AG10803 (cell line): ENCODE data around the gene USP6.
"Not testable (repeated sequence)": the region's sequence is repeated elsewhere in the genome, so short reads cannot be mapped to it uniquely, and the experiment has no call there.

Experiments used
- DNase-seq: peaks from one replicate; pipeline ENCODE4 v3.0.0; 2010; ENCODE audit warnings: low read depth
- H3K4me3 ChIP-seq: 2 replicates; pipeline ENCODE4 v1.5.1; 2011; ENCODE audit warnings: mild to moderate bottlenecking, low read length, control low read depth
- CTCF ChIP-seq: conservative IDR thresholded peaks from 2 replicates; pipeline ENCODE4 v1.5.1; 2011; ENCODE audit warnings: mild to moderate bottlenecking, low read length, control low read depth, inconsistent platforms

The USP6 gene

GRCh38 chr17:5131146-5131715, 15.4 kb downstream of the USP6 start:
- TF ChIP-seq CTCF, result no peak
- H3K4me3 ChIP-seq, result no peak overlapping the region

DNA sequence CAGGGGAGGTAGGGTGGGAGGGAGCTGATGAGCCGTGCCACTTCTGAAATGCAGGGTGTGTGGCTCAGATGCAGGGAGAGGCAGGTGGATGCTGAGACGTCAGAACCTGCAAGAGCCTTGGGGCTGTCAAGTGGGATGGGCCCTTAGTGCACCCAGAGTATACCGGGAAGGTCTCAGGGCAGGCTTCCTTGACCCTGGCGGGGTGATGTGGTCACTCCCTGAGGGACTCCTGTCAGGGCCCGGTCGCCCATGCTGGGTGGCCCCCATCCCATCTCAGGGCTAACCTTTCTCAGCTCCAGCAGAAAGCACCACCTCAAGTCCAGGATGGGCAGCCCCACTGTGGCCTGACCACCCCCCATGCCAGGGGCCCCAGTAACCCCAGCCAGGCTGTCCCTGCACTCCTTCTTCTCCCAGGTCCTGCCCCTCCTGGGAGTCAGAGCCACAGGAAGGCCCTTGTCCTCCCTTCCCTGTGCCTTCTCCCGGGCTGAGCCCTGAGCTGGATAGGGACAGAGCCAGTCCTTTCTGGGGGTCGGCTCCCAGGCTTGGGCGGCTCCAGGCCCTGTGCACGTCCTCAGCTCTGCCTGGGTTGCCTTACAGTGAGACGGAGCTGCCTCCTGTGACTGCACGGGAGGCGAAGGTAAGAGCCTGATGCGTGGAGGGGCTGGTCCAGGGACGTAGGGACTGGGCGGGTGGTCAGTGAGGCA, 16.1 kb downstream of the USP6 start:
- not testable (repeated sequence) for DNase-seq, H3K4me3 ChIP-seq

More at GRCh38 chr17:5131146-5131715, 15.4 kb downstream of the USP6 start:
- DNase-seq, result no peak

- not testable (repeated sequence) for H3K4me3 ChIP-seq, DNase-seq
These were observed 16.8 kb downstream of the USP6 start for GRCh38 chr17:5132503-5133225.

- DNase-seq, result no peak
- no peak for TF ChIP-seq CTCF
These were observed 17.5 kb downstream of the USP6 start for GRCh38 chr17:5133311-5133710.

DNA sequence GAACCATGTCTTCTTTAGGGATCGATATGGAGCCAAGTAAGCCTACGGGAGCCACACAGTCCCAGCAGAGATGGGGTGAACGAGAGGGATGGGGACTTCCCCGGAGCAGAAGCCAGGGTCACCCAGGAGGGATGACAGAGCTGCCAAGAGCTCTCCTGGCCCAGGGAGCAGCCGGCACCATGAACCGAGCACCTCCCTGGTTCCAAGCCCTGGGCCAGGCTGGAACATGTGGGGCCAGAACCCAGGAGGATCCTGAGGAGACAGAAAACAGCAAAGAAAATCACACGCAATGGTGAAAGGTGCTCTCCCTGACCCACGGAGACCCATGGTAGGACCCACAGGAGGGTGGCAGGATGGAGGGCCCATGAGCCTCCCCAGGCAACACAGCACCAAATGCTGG, 18.1 kb downstream of the USP6 start:
- DNase-seq, H3K4me3 ChIP-seq: not testable (repeated sequence)

More at GRCh38 chr17:5133311-5133710, 17.5 kb downstream of the USP6 start:
- H3K4me3 ChIP-seq, result no peak overlapping the region

- H3K4me3 ChIP-seq, DNase-seq: not testable (repeated sequence)
These were observed 18.7 kb downstream of the USP6 start for GRCh38 chr17:5134571-5134970.

- not testable (repeated sequence) for DNase-seq, H3K4me3 ChIP-seq
These were observed 19.4 kb downstream of the USP6 start for GRCh38 chr17:5135131-5135712.

DNA sequence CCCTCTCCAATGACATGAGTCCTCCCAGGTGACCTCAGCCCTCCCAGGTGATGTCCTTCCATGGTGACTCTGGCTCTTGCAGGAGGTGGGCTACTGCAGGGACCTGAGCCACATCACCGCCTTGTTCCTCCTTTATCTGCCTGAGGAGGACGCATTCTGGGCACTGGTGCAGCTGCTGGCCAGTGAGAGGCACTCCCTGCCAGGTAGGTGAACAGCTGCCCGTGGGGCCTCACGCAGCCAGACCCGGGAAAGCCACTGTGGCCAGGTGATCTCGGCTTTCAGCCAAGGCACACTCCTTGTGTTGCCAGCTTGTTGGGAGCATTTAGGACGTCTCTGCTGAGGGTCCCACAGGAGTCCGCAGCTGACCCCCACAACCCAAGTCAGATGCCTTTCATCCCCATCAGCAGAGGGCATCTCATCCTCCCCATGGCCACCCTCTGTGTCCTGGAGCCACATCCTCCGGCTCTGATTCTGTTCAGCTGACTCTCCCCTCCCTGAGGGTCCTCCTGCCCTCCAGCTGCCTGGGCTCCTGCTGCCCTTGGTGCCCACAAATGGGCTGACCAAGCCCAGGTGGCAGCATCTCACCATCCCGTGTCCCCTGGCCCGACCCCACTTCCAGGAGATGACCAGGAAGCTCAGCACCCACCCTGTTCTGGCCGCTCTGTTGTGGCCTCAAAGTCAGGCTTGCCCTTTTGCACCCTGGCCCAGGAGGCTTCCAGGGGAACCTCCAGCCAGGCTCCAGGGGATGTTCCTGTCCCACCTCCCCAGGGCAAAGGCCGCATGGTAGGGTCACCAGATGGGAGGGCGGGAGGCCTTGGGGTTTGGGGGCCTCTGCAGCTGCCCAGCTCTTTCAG, 20.1 kb downstream of the USP6 start:
- TF ChIP-seq CTCF, result no peak
- DNase-seq, result no peak
- no peak overlapping the region for H3K4me3 ChIP-seq

DNA sequence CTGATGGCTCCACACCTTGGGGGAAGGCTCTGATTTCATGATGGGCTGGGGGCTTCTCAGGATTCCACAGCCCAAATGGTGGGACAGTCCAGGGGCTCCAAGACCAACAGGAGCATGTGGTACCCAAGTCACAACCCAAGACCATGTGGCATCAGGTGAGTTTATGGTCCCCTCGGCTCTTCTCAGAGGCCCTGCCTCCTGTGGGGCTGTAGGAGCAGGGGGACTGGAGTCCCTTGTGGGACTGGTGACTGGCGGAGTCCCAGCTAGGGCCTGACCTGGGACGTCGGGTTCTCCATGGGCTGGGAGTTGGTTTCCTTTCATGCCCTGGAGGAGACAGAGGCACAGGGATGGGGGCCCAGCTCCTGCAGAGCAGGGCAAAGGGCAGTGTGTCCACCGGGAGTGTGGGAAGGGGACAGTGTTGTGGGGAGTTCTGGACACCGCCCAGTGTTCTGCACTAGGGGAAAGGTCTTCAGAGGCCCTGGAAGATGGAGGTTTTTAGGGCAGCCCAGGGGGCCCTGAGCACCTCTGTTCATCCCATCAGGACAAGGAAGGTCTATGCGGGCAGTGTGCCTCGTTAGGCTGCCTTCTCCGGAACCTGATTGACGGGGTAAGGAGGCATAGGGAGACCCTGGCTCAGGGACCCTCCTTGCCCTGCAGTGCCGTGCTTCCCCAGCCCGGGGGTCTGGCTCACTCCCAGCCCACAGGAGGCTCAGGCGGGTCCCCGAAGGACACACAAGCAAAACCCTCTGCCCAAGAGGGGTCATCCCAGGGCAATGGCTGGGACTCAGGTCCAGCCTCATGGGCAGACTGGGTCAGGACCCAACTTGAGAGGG, 21.0 kb downstream of the USP6 start:
- not testable (repeated sequence) for DNase-seq, H3K4me3 ChIP-seq

DNA sequence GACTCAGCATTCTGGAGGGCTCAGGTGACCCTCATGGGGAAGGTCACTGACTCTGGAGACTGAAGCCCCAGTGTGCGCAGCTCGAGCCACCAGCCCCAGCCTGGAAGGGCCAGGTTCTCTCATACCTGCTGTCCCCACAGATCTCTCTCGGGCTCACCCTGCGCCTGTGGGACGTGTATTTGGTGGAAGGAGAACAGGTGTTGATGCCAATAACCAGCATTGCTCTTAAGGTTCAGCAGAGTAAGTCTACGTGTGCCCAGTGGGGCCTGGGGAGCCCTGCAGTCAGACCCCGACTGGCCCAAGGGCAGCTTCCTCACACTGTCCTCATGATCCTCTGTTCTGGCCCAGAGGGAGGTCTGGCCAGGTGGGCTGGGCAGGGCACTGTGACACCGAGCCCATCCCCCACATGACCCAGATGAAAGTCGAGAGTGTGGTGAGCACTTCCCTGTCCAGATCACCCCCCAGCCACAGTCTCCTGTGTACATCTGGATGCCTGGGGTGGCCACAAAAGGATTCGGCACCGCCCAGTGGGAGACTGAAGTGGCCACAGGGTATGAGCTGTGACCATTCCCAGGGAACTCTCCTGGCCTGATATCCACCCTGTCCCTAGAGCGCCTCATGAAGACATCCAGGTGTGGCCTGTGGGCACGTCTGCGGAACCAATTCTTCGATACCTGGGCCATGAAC, 21.8 kb downstream of the USP6 start:
- not testable (repeated sequence) for DNase-seq

DNA sequence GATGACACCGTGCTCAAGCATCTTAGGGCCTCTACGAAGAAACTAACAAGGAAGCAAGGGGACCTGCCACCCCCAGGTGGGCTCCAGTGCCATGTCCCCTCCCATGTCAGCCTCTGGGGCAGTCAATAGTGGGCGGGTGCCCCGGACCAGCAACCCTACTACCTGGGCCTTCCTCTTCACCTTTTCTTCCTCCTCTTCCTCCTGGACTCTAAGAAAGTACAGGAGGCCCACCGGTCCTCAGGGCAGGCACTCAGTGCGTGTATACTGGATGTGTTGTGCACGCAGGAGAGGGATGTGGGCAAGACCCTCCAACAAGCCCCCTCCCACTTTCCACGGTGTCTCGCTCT, 22.3 kb downstream of the USP6 start:
- not testable (repeated sequence) for DNase-seq, H3K4me3 ChIP-seq

More for the DNA sequence above, 21.8 kb downstream of the USP6 start:
- H3K4me3 ChIP-seq, result not testable (repeated sequence)
